Stimulated activated CD4-positive, alpha-beta T cell treated with anti-CD3 and anti-CD28 coated beads, Interleukin-2, amount 100 ng/mL, for 48 hours (primary cell): ENCODE data around the gene AMIGO3.
"Not testable (repeated sequence)": the region's sequence is repeated elsewhere in the genome, so short reads cannot be mapped to it uniquely, and the experiment has no call there.

Source experiments
- DNase-seq, 2 donors: peaks; one replicate each; pipeline ENCODE4 v3.0.0-alpha.2; 2020

The AMIGO3 gene

DNA sequence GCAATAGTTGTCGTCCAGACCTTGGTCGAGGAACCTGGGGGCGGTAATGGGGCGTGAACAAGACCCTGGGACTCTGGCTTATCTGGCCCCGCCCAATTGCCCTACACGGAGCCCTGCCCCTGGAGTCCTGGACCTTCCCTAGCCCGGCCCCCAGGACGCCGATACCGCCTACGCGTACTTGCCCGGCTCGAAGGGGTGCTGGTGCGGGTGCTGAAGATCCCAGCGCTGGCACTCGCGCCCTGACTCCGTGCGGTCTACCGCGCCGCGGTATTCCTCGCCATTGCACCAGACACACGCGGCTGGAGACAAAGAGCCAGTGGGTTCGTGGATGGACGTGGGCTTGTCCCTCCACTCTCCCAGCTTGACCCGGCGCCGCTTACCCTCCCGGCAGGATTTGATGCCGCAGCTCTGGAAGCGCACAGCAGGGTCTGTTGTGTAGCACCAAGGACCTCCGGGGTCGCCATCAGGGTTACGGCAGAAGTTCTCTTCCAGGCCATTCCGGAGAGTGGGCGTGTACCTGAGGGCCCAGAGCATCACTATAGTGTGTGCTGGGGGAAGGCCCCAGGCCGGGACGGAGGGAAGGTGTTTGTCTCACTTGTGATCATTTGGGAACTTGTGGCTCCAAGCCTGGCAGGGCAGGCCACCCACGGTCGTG, 32.6 kb downstream of the AMIGO3 start:
- DNase-seq = peak; percentile 26 to 38

DNA sequence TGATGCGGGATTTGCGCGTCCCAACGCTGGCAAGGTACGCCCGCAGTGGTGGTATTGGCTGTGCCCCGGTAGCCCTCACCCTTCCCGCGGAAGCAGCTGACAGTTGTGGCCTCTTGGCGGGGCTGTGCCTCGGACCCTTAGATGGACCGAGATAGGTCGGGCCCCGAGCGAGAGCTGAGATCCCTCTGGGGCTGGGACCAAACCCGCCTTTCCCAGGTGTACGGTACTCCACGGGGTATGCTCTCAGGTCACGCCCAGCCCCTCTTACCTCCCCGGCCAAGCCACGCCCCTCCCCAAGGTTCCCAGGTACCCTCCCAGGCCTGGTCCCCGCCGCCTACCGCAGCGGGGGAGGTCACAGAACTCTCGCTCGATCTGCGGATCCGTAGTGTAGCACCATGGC, 33.1 kb downstream of the AMIGO3 start:
- DNase-seq = peak in 1 of 2 donors; percentile 24

- not testable (repeated sequence) for DNase-seq
These were observed 33.6 kb downstream of the AMIGO3 start for GRCh38 chr3:49685846-49686245.

DNA sequence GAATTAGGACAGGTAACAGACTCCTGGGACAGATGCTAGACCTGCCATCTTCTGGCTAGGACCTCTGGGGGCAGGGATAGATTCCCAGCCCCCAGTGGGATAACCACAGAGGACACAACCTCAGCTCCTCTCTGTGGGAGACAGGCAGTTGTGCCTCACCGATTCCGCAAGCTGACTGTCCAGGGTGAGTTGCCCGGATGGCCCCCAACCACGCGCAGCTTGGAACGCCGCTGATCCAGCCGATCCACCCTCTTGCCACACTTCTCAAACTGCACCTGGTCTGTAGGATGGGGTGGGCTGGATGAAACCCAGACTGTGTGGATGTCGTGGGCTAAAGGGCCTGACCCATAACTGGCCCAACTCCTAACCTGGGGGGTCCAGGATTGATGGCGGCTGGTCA, 34.4 kb downstream of the AMIGO3 start:
- DNase-seq = not testable (repeated sequence)

DNA sequence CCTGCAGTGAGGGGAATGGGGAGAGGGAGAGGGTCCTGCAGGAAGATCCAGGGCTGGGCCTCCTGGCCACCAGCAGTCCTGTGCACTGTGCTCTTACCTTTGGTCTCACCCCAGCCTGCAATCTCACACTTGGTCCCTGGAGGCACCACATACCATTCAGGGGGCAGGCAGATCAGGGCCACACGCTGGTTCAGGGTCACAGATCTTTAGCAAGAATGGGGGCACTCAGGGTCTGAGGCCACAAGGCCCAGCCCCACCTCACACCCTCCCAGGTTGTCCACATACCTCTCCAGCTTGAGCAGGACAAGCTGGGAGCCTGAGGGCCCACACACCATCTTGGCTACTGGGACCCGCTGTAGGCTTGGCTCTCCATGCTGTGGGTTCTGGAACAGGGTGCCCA, 35.0 kb downstream of the AMIGO3 start:
- DNase-seq = not testable (repeated sequence)

GRCh38 chr3:49683162-49683561, 36.3 kb downstream of the AMIGO3 start:
- DNase-seq = no peak

- no peak for DNase-seq
These were observed 37.9 kb downstream of the AMIGO3 start for GRCh38 chr3:49681543-49681942.

- no peak for DNase-seq
These were observed 38.3 kb downstream of the AMIGO3 start for GRCh38 chr3:49681232-49681522.

DNA sequence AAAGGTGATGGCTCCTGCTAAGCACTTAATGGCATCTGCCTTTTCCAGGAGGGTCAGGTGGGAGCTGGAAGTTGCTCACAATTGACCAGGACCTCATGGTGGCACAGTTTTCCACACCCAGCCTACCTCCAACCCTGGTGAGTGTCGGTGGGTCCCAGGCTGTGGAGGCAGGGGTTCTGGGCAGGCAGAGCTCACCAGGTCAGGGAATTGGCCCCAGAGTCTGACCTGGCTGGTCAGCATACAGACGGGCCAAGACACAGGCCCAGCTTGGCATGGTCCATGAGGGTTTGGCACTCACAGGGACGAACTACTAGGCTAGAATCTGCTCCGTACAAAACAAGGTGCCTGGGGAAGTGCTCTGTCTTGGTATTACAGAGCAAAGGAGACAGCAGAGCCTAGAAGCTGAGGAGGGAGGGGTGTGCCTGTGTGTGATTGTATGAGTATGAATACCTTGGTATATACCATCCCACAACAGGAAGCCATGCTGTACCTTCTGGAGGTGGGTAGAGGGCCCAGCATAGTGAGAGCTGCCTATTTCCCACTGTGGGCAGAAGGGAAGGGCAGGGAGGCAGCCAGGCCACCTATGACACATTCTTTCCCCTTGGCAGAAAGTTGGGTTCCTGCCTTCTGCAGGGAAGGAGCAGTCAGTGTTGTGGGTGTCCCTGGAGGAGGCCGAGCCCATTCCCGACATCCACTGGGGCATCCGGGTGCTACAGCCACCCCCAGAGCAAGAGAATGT, 38.8 kb downstream of the AMIGO3 start:
- no peak for DNase-seq

- no peak for DNase-seq
These were observed 43.6 kb downstream of the AMIGO3 start for GRCh38 chr3:49675912-49676311.

DNA sequence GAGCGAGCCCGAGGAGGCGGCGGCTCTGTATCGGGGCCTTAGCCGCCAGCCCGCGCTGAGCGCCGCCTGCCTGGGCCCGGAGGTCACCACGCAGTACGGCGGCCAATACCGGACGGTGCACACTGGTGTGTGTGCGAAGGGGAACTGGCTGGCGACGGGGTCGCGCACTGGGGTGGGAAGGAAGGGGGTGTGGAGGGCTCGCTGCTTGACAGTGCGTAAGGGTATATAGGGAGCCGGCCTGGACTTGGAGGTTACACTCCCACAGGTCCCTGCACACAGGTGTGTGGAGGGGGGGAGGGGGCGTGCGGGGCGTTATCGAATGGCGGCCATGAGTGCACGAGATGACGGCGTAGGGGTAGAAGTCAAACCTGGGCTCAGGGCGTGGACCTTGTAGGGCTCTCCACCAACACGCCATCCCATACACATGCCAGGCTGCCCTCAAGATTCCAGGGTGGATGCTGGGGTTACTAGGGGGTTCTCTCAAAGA, 44.9 kb downstream of the AMIGO3 start:
- no peak for DNase-seq

- peak; percentile 96 for DNase-seq
These were observed 45.6 kb downstream of the AMIGO3 start, which contains the start of gene APEH for GRCh38 chr3:49673715-49674496. TSS of gene APEH (plus strand) at chr3:49674351. CDS start at chr3:49674402, 51 bp downstream.

- DNase-seq = peak; percentile 15 to 16
These were observed 46.3 kb downstream of the AMIGO3 start for GRCh38 chr3:49673121-49673714.

DNA sequence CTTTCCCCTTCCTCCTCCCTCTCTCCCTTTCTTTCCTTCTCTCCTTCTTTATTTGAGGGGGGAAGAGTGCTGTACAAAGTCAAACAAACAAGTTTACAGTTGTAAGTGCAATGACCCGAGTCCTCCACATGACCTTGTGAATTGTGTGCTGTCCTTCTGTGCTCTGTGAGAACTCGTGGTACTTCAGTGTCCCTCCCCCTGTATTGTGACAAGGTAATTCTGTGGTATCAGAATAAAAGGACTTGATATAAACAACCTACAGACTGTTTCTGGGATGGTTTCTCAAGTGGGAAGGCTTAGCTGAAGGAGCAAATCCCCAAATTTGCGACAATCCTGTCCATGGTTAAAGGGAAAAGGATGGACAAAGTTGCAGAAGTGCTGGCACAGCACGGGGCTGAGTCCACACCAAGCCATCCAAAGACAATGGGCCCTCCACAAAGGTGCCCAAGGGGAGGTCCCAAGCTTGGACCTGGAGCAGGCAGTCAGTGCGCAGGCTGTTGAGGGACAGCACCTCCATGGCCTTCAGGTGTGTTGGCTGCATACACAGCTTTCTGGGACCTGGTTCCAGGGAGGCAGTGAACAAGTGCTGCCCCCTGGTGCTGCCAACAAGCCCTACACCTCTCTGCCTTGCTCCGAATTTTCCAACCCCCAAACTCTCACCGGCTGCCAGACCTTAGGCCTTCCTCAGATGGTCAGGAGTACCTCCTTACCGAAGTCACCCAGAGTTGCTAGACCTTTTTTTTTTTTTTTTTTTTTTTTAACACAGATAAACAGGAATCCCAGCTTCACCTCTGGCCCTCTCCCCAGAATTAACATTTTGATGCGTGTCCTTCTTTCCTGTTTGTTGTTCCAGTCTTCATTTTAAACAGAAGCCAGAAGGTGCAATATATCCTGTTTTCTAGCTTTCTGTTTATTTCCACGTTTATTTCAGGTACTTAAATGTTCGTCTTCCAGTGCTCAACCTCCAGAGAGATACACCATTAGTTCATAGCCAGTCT, 47.9 kb downstream of the AMIGO3 start:
- DNase-seq = peak; percentile 68 to 73

DNA sequence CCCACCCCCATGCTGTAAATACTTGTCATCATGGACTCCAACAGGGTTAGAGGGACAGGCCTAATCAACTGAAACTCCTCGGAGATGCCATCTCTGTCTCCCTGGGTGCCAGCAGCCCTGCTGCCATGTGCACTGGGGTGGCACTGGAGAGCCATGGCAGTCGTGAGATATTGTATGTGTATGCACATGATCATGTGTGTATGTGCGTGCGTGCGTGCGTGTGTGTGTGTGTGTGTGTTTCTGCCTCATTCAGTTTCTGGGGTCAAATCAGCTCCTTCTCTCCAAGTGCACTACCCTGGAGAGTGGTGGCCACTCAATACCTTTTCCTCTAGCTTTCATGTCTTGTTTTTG, 48.6 kb downstream of the AMIGO3 start:
- DNase-seq = no peak

GRCh38 chr3:49669352-49669751, 50.1 kb downstream of the AMIGO3 start:
- DNase-seq = no peak

DNA sequence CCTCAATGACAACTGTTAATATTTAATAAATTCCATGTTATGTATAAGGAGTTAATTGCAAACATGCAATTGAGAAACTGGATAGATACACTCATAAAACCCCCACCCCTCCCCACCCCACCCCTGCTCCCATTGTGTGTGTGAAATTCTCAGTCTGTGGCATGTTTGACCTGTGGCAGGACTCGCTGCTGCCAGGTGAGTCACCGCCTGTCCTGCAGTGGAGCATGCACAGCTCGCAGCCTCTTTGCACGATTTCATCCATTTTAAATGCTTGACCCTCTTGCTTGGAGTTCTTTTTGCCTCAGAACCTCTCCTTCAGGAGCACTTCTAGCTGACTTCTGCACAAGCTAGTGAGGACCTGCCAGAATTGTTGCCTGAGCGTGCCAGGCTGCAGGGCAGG, 50.6 kb downstream of the AMIGO3 start:
- DNase-seq = no peak

- DNase-seq = no peak
These were observed 51.1 kb downstream of the AMIGO3 start for GRCh38 chr3:49668414-49668797.

- DNase-seq = no peak
These were observed 51.6 kb downstream of the AMIGO3 start for GRCh38 chr3:49667701-49668413.
